AML-193 (cell line): ENCODE data around the gene ATP7B.
A peak's percentile ranks its signal among the peaks of the same experiment; 100 is the strongest.
"Not testable (repeated sequence)": the region's sequence is repeated elsewhere in the genome, so short reads cannot be mapped to it uniquely, and the experiment has no call there.

Experiments
- DNase-seq, 2 experiments: peaks; one replicate each; lab custom pipeline; 2025; lab: John Stamatoyannopoulos, UW

ATP7B gene

DNA sequence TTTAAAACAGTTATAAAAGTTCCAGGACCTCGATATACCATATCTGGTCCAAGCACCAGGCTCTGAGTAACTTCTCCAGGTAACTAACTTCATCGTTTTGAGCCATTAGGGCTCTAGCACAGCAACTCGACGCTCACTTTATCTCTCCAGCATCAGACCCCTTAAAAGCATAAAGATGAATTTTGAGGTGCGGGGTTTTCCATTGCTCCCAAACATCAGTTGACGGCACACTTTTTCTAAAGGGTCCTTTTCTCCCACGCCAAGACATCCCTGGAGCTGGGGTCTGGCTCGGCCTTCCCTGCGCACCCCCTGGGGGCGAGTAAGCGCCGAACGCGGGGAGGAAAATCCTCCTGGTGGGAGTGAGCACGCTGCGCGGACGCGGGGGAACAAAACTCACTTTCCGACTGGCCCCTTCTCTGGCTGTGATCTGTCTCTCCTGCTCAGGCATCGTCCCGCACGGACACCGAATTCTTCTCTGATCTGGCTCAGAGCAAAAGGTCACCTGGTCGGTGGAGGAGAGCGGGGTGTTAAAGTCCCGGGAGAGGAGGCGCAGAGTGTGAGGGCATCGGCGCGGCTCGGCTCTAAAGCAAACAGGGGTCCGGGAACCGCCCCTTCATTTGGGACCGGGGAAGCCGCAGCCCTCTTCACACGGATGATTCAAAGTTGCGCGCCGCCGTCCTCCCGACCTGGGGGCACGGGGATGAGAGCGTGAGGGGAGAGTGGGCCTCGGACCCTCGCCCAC, at the start of gene ATP7B:
Gene ATP7B (minus strand): TSS at position 561 of the 742 bp plus-strand sequence. CDS start 113 bp downstream, at position 448.
- DNase-seq = no peak

GRCh38 chr13:52053460-52053859, 42.2 kb upstream of the ATP7B start:
- no peak for DNase-seq

DNA sequence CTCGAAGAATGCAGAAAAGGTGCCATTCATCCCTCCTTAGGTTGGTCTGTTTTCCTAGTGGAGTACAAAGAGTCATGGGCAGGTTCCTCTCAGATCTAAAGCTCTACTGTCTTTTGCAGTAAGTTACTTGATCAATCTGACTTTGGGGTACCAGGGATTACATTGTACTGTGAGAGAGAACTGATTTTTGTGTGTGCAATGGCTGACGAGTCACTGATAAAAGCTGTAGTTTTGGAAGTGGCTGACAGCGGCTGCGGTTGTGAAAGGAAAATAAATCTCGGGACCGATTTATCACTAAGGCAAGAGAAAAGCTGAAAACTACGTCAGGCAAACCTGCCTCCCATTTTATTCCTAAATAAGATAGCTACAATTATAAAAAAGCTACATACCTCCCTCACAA, 40.1 kb upstream of the ATP7B start:
- no peak for DNase-seq

DNA sequence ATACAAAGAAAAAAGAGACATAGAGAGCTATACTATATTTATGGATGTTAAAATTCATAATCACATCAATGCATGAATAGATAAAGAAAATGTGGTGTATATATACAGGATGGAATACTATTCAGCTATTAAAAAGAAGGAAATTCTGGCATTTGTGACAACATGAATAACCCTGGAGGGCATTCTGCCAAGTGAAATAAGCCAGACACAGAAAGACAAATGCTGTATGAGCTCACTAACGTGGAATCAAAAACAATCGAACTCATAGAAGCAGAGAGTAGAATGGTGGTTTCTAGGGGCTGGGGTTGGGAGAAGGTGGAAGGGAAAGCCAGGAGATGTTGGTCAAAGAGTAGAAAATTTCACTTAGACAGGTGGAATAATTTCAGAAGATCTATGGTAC, 37.3 kb upstream of the ATP7B start:
- DNase-seq = no peak

- no peak for DNase-seq
These were observed 36.2 kb upstream of the ATP7B start for GRCh38 chr13:52047463-52047862.

- DNase-seq = no peak
These were observed 32.4 kb upstream of the ATP7B start for GRCh38 chr13:52043675-52044074.

DNA sequence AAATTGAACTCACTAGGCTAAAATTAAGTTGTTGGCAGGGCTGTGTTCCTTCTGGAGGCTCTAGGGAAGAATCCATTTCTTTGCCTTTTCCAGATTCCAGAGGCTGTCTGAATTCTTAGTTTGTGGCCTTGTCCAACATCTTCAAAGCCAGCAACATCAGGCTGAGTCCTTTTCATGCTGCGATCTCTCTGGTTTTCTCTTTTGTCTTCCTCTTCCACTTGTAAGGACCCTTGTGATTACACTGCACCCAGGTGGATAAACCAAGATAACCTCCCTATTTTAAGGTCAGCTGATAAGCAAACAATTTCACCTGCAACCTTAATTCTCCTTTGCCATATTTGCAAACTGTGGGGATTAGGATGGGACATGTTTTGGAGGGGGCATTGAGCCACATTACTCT, 24.8 kb upstream of the ATP7B start:
- DNase-seq = no peak

- no peak for DNase-seq
These were observed 23.5 kb upstream of the ATP7B start for GRCh38 chr13:52034616-52035226.

DNA sequence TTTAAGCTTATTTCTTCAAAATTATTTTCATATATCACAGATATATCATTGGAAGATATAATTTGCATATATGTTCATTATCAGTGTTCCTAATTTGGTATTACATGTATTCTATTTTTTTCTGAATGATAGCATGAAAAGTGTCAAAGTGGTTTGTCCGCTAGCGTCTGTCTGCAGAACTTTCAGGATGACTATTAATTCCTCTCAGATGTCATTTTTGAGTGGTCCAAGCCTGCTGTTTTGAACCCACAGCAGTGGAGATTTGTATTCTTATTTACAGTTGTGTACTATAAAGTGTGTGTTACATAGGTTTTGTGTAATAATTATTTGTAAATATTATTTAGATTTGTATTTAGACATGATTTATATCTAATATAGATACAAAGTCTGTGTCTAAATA, 21.8 kb upstream of the ATP7B start:
- no peak for DNase-seq

GRCh38 chr13:52030401-52030800, 19.2 kb upstream of the ATP7B start:
- not testable (repeated sequence) for DNase-seq

DNA sequence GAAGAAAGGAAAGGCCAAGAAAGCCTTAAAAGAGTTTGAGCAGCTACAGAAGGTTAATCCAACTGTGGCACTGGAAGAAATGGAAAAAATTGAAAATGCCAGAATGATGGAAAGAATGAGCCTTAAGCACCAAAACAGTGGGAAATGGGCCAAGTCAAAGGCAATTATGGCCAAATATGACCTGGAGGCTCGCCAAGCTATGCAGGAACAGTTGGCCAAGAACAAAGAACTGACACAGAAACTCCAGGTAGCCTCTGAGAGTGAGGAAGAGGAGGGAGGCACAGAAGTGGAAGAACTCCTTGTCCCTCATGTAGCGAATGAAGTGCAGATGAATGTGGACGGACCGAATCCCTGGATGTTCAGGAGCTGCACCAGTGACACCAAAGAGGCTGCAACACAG, 18.3 kb upstream of the ATP7B start:
- DNase-seq = no peak

- DNase-seq = no peak
These were observed 16.6 kb upstream of the ATP7B start for GRCh38 chr13:52027832-52028231.

- DNase-seq = no peak
These were observed 15.0 kb upstream of the ATP7B start for GRCh38 chr13:52026246-52026626.

DNA sequence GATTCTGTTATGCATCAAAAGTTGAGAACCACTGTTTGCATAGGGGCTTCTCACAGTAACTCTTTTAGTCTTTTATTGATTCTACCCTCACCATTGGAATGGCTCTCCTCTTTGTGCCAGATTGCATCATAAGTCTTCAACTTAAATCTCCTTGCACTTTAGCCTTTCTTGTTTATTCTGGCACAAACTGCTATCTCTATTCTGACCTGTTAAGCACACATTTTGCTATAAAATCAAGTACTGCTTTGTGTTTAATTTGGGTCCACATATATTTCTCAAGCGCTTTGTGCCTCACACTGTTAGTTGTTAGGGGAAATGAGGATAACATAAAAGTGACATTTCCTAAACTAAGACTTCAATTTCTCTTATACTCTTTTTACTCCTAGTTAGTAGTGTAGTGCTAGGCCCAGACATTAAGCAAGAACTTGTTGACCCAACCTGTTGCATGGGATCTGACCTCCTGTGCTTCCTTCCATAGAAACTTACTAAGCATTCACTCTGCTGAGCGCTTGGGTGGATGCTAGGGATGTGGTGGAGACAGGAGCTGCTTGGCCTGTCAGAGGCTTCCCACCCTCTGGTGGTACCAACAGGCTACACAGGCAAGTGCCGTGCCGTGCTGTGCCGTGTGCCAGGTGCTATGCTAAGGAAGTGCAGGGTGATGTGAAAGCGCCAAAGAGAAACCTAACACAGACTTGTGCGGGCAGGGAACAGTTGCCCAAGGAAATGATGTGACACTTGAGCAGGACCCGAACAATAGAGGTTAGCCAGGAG, 14.4 kb upstream of the ATP7B start:
- DNase-seq = no peak

GRCh38 chr13:52024481-52024880, 13.2 kb upstream of the ATP7B start, which contains the start of gene UTP14C:
Gene UTP14C (plus strand): TSS chr13:52024691. CDS start chr13:52028805, 4,114 bp downstream.
- no peak for DNase-seq

- no peak for DNase-seq
These were observed 11.1 kb upstream of the ATP7B start for GRCh38 chr13:52022356-52022755.

DNA sequence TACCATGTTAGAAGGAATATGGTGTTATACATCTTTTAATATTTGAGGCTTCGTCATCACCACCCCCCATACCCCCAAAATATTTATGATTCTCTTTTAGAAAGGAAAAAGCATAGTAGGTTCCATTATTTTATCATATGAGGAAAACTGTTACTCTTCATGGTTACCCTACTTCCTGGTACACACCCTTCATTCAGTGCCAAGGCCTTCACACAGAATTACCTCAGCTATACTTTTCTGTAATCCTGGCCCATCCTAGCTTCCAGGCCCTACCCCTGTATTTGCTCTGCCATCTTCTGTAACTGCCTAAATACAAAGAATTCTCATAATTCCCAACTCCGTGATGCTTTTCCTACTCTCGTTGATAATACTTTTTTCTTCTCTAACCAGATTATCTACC, 8.9 kb upstream of the ATP7B start:
- DNase-seq = no peak

DNA sequence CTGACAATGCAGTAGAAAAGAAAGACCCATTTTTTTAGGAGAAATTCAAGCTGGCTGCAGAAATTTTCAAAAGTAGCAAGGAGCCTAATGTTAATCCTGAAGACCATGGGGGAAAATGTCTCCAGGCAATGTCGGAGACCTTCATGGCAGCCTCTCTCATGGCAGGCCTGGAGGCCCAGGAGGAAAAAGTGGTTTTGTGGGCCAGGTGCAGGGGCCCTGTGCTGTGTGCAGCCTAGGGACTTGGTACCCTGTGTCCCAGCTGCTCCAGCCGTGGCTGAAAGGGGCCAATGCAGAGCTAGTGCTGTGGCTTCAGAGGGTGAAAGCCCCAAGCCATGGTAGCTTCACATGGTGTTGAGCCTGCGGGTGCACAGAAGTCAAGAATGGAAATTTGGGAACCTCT, 5.0 kb upstream of the ATP7B start:
- DNase-seq = no peak

GRCh38 chr13:52012512-52012836, 1.2 kb upstream of the ATP7B start:
- no peak for DNase-seq

DNA sequence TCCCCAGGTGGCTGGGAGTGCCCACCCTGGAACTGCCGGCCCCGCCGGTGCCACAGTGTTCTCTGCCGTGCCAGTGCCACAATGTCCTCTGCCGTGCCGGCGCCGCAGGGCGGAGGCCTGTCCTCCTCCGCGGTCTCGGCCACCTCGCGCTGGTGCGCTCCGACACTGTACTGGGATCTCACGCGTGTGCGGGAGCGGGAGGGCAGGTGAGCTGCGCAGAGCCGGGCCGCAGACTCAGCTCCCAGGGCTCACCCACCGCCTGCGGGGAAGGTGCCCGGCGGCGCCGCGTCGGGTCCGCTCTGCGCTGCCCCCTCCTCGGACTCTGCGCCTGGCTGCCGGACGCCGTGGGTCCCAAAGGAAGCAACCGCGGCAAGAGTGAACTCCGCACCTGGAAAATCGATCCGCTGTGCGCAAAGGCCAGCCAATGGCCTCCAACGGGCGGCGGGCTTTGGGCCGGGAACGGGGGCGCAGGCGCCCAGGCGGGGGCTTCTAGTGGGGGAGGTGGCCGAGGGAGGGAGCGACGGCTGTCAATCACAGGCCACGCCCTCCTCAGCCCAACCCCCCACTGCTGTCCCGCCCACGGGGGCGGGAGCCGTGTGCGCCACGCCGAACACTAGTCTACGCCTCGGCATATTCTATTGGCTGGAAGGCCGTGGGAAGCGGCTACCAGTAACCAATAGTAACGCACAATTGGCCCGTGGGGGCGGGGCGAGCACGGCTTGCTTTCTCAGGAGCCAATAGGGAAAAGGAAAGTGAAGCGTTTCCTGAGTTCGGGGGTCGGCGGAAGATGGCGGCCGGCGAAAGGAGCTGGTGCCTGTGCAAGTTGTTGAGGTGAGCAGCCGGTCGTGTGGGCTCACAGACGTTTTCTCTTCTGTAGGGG, 622 bp upstream of the ATP7B start, which contains the start of gene ALG11:
Gene ALG11 (plus strand): TSS at position 767 of the 880 bp plus-strand sequence. CDS start 21 bp downstream, at position 788.
- DNase-seq = peak; percentile 98

DNA sequence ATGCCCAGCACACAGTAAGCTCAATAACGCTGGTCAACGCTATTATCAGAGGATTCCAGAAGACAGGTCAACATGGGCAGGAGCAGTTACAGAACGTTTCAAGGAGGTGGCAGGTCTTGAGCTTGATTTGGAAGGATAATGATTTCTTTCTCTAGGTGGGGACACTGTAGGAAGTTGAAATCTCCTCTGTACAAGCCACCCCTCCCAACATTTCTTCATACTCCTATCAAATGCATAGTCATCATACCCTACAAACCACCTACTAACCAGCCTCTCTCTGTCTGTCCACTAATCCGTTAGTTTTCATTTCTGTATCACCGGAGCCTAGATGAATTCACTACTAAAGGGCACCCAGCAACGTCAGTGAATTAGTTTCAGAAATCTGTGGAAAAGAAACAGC, 1.3 kb downstream of the ATP7B start:
- DNase-seq = no peak
